Naive thymus-derived CD8-positive, alpha-beta T cell (primary cell): ENCODE results near the gene CLEC1B. TPM values are rescaled to one million over a fixed set of nuclear protein-coding genes. Genes with fewer than 3 reads are reported as not detected.

Experiments
- polyA plus RNA-seq, 3 donors: library from polyadenylated mRNA; unstranded; fragments of 300-500 nt; fragmentation: Illumina TruSeq; gene quantifications; one replicate each; pipeline ENCODE4 v1.2.3, GENCODE V29; 2021
- total RNA-seq, 8 experiments: library from RNA in 2 of 8; stranded (reverse) in 2 of 8; gene quantifications; one replicate each; pipeline ENCODE4 v1.2.3 and lab custom pipeline; 2021 to 2026

CLEC1B gene
- total and polyA plus RNA-seq, 5 experiments from 2014 or later = not detected

Other genes with a start within 250 kb of the CLEC1B start
- gene CD69, start 238.2 kb downstream of the CLEC1B start, total RNA-seq = 10 to 100 TPM; 30.7 to 34.0 TPM
- gene CD69, start 238.2 kb downstream of the CLEC1B start, polyA plus RNA-seq = 100 to 1,000 TPM in 1 of 3 donors, 10 to 100 TPM in 2; 73.5 to 248 (median 87.9) TPM
- 1 to 10 TPM in 1 of 2 experiments, under 1 TPM in 1; 0.93 to 1.3 TPM for gene KLRF1, start 171.6 kb downstream of the CLEC1B start, total RNA-seq
- 10 to 100 TPM in 1 of 3 donors, under 1 TPM in 2; 0.83 to 83.4 (median 0.92) TPM for gene KLRF1, start 171.6 kb downstream of the CLEC1B start, polyA plus RNA-seq
- 10 to 100 TPM; 85.1 to 95.6 TPM for gene CLEC2B, start 129.8 kb downstream of the CLEC1B start, total RNA-seq
- 10 to 100 TPM; 36.8 to 78.4 (median 41.9) TPM for gene CLEC2B, start 129.8 kb downstream of the CLEC1B start, polyA plus RNA-seq
- not detected for gene KLRF2, start 117.6 kb downstream of the CLEC1B start, total RNA-seq
- gene KLRF2, start 117.6 kb downstream of the CLEC1B start, polyA plus RNA-seq = not detected
- not detected for gene CLEC2A, start 66.8 kb downstream of the CLEC1B start, total RNA-seq
- gene CLEC2A, start 66.8 kb downstream of the CLEC1B start, polyA plus RNA-seq = not detected
- gene CLEC12A, start 27.7 kb downstream of the CLEC1B start, total RNA-seq = not detected
- under 1 TPM in 2 of 3 donors, not detected in 1; 0.15 to 0.31 TPM for gene CLEC12A, start 27.7 kb downstream of the CLEC1B start, polyA plus RNA-seq
- gene CLEC12B, start 11.5 kb upstream of the CLEC1B start, total RNA-seq = not detected
- gene CLEC12B, start 11.5 kb upstream of the CLEC1B start, polyA plus RNA-seq = not detected
- not detected for gene CLEC9A, start 31.6 kb upstream of the CLEC1B start, total RNA-seq
- gene CLEC9A, start 31.6 kb upstream of the CLEC1B start, polyA plus RNA-seq = not detected
- gene CLEC1A, start 99.9 kb upstream of the CLEC1B start, total RNA-seq = not detected
- not detected for gene CLEC1A, start 99.9 kb upstream of the CLEC1B start, polyA plus RNA-seq
- not detected for gene CLEC7A, start 131.1 kb upstream of the CLEC1B start, total RNA-seq
- gene CLEC7A, start 131.1 kb upstream of the CLEC1B start, polyA plus RNA-seq = under 1 TPM in 1 of 3 donors, not detected in 2; 0.44 TPM
- gene OLR1, start 173.0 kb upstream of the CLEC1B start, total RNA-seq = not detected
- not detected for gene OLR1, start 173.0 kb upstream of the CLEC1B start, polyA plus RNA-seq
- not detected for gene TMEM52B, start 179.9 kb upstream of the CLEC1B start, total RNA-seq
- not detected for gene TMEM52B, start 179.9 kb upstream of the CLEC1B start, polyA plus RNA-seq
- gene GABARAPL1, start 213.8 kb upstream of the CLEC1B start, total RNA-seq = 10 to 100 TPM; 55.5 to 56.1 TPM
- gene GABARAPL1, start 213.8 kb upstream of the CLEC1B start, polyA plus RNA-seq = 10 to 100 TPM; 10.0 to 35.3 (median 12.2) TPM